Measurements from ENCODE around the gene SYPL1. TPM values are rescaled to one million over a fixed set of nuclear protein-coding genes. Genes with fewer than 3 reads are reported as not detected.

SYPL1 gene
- total and polyA plus RNA-seq, 4 donors = 52.7 to 114 (median 68.4) TPM

- Histone ChIP-seq H3K27ac (ENCODE audit: low read depth in 1 of 2, low read length in 1 of 2) (no peak overlapping the region), H3K4me3 (no peak overlapping the region), H3K27me3 (ENCODE audit: control insufficient read depth in 3 of 3, insufficient read depth in 3 of 3, low read length in 2 of 3) (no peaks in the 10 kb centered on the region), H3K9ac (ENCODE audit: insufficient read depth in 1 of 2, low read length in 2 of 2) (no peak overlapping the region), H3K4me1 (ENCODE audit: control insufficient read depth in 5 of 5, insufficient read depth in 5 of 5, low read length in 5 of 5) (peaks cover 0 to 33% (median 6%) of the 10 kb centered on the region in 5 donors), H3K9me3 (ENCODE audit: control insufficient read depth in 4 of 4, insufficient read depth in 3 of 4, low read length in 3 of 4) (no peaks in the 10 kb centered on the region), H3K36me3 (ENCODE audit: control insufficient read depth in 4 of 4, insufficient read depth in 4 of 4, low read length in 4 of 4) (peaks cover 0 to 4% (median 0%) of the 10 kb centered on the region in 4 donors)
- no peak for DNase-seq
- no peak for TF ChIP-seq CTCF (IDR thresholded peaks at IDR 0.05; ENCODE audit: control extremely low read depth, extremely low read depth)
- no peak for ATAC-seq (ENCODE audit: insufficient read depth, low FRiP score)
- 73 to 80% methylated on average over 6 of the region's 6 CpGs for WGBS, 2 donors
These were observed 2.4 kb downstream of the SYPL1 start for GRCh38 chr7:106109521-106110237.

- no peak for TF ChIP-seq CTCF (IDR thresholded peaks at IDR 0.05; ENCODE audit: control extremely low read depth, extremely low read depth)
- peaks cover 0 to 36% (median 6%) of the 10 kb centered on the region in 5 donors for H3K4me1 ChIP-seq (ENCODE audit: control insufficient read depth in 5 of 5, insufficient read depth in 5 of 5, low read length in 5 of 5)
- ATAC-seq (ENCODE audit: insufficient read depth, low FRiP score) (no peak), DNase-seq (no peak)
- WGBS, 2 donors = 44 to 64% methylated on average over 1 of the region's 1 CpG
- peaks cover 0 to 4% (median 0%) of the 10 kb centered on the region in 4 donors for H3K36me3 ChIP-seq (ENCODE audit: control insufficient read depth in 4 of 4, insufficient read depth in 4 of 4, low read length in 4 of 4)
- H3K27ac ChIP-seq (ENCODE audit: low read depth in 1 of 2, low read length in 1 of 2) = no peak overlapping the region
- H3K9ac ChIP-seq (ENCODE audit: insufficient read depth in 1 of 2, low read length in 2 of 2) = no peak overlapping the region
- H3K27me3 ChIP-seq (ENCODE audit: control insufficient read depth in 3 of 3, insufficient read depth in 3 of 3, low read length in 2 of 3) = no peaks in the 10 kb centered on the region
- no peak overlapping the region for H3K4me3 ChIP-seq
- no peaks in the 10 kb centered on the region for H3K9me3 ChIP-seq (ENCODE audit: control insufficient read depth in 4 of 4, insufficient read depth in 3 of 4, low read length in 3 of 4)
These were observed 3.1 kb downstream of the SYPL1 start for GRCh38 chr7:106108991-106109390.

- Histone ChIP-seq H3K27ac (ENCODE audit: low read depth in 1 of 2, low read length in 1 of 2) (no peak overlapping the region), H3K9ac (ENCODE audit: insufficient read depth in 1 of 2, low read length in 2 of 2) (no peak overlapping the region), H3K9me3 (ENCODE audit: control insufficient read depth in 4 of 4, insufficient read depth in 3 of 4, low read length in 3 of 4) (no peaks in the 10 kb centered on the region), H3K36me3 (ENCODE audit: control insufficient read depth in 4 of 4, insufficient read depth in 4 of 4, low read length in 4 of 4) (peaks cover 0 to 4% (median 0%) of the 10 kb centered on the region in 4 donors), H3K4me1 (ENCODE audit: control insufficient read depth in 5 of 5, insufficient read depth in 5 of 5, low read length in 5 of 5) (peaks cover 0 to 46% (median 4%) of the 10 kb centered on the region in 5 donors), H3K4me3 (no peak overlapping the region), H3K27me3 (ENCODE audit: control insufficient read depth in 3 of 3, insufficient read depth in 3 of 3, low read length in 2 of 3) (no peaks in the 10 kb centered on the region)
- ATAC-seq (ENCODE audit: insufficient read depth, low FRiP score) (no peak), DNase-seq (no peak)
- no peak for TF ChIP-seq CTCF (IDR thresholded peaks at IDR 0.05; ENCODE audit: control extremely low read depth, extremely low read depth)
- WGBS, 2 donors = 84 to 86% methylated on average over 2 of the region's 2 CpGs
These were observed 7.3 kb downstream of the SYPL1 start for GRCh38 chr7:106104721-106105260.

Measured in lung (tissue), 12 donors.